Skeletal muscle satellite cell (primary cell): Measurements from ENCODE around the gene IDH3A.

Experiments used
- H3K27me3 ChIP-seq: 2 replicates; pipeline ENCODE4 v1.7.0; 2013; ENCODE audit warnings: low read length; ENCODE audit not compliant: control insufficient read depth, insufficient read depth
- H3K36me3 ChIP-seq: 2 replicates; pipeline ENCODE4 v1.7.0; 2013; ENCODE audit warnings: mild to moderate bottlenecking, control low read depth, low read length; ENCODE audit not compliant: insufficient read depth
- H3K4me1 ChIP-seq: 2 replicates; pipeline ENCODE4 v1.7.0; 2013; ENCODE audit warnings: low read length; ENCODE audit not compliant: control insufficient read depth, insufficient read depth
- H3K4me2 ChIP-seq: 2 replicates; pipeline ENCODE4 v1.7.0; 2013; ENCODE audit warnings: mild to moderate bottlenecking, low read length
- H3K4me3 ChIP-seq: 2 replicates; pipeline ENCODE4 v1.7.0; 2013; ENCODE audit warnings: low read length
- H3K9ac ChIP-seq: 2 replicates; pipeline ENCODE4 v1.7.0; 2013; ENCODE audit warnings: mild to moderate bottlenecking, low read depth, low read length, moderate library complexity
- H3K9me3 ChIP-seq: replicated peaks from 2 replicates; pipeline ENCODE4 v1.7.0; 2013; ENCODE audit warnings: mild to moderate bottlenecking, control low read depth, low read length

Gene IDH3A

GRCh38 chr15:78171864-78172472, 22.8 kb downstream of the IDH3A start:
- no peaks in the 10 kb centered on the region for H3K9me3 ChIP-seq
- no peaks in the 10 kb centered on the region for H3K4me1 ChIP-seq
- H3K4me3 ChIP-seq, result no peak overlapping the region
- H3K4me2 ChIP-seq, result no peak overlapping the region
- no peak overlapping the region for H3K9ac ChIP-seq
- H3K36me3 ChIP-seq, result peaks cover 41% of the 10 kb centered on the region
- no peaks in the 10 kb centered on the region for H3K27me3 ChIP-seq

- H3K4me3 ChIP-seq, result no peak overlapping the region
- H3K4me1 ChIP-seq, result no peaks in the 10 kb centered on the region
These were observed 25.2 kb downstream of the IDH3A start for GRCh38 chr15:78174401-78174800.

GRCh38 chr15:78175330-78175729, 26.2 kb downstream of the IDH3A start:
- H3K36me3 ChIP-seq, result peaks cover 19% of the 10 kb centered on the region
- H3K4me3 ChIP-seq, result no peak overlapping the region
- peaks cover 4% of the 10 kb centered on the region for H3K27me3 ChIP-seq
- H3K9me3 ChIP-seq, result no peaks in the 10 kb centered on the region
- H3K4me2 ChIP-seq, result no peak overlapping the region
- H3K9ac ChIP-seq, result no peak overlapping the region
- no peaks in the 10 kb centered on the region for H3K4me1 ChIP-seq

More at GRCh38 chr15:78174401-78174800, 25.2 kb downstream of the IDH3A start:
- Histone ChIP-seq H3K36me3 (peaks cover 21% of the 10 kb centered on the region), H3K9me3 (no peaks in the 10 kb centered on the region), H3K4me2 (no peak overlapping the region), H3K27me3 (peaks cover 4% of the 10 kb centered on the region), H3K9ac (no peak overlapping the region)

DNA sequence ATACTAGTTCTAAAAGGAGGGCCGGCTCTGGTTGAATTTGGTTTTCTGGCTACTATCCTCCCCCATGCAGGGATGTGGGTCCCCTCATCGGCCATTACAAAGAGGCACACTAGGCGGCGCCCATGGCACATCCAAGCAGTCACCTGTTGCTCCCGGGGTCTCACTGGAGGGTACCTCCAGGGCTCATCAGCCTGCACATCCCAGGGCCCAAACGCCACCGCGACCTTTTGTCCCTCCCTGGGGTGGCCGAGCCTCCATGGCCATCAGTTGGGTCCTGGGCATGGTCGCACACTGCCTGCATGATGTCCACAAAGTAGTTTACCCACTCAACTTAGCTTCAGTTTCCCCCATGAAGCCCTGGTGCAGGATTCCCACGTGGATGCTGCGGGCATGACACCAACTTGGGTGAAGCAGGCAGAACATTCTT, 28.3 kb downstream of the IDH3A start:
- Histone ChIP-seq H3K27me3 (peaks cover 4% of the 10 kb centered on the region), H3K9me3 (no peaks in the 10 kb centered on the region), H3K4me3 (no peak overlapping the region), H3K36me3 (no peaks in the 10 kb centered on the region), H3K4me2 (no peak overlapping the region), H3K9ac (no peak overlapping the region), H3K4me1 (no peaks in the 10 kb centered on the region)

GRCh38 chr15:78178064-78178463, 28.9 kb downstream of the IDH3A start:
- Histone ChIP-seq H3K4me1 (no peaks in the 10 kb centered on the region), H3K36me3 (no peaks in the 10 kb centered on the region), H3K4me2 (no peak overlapping the region), H3K9me3 (no peaks in the 10 kb centered on the region), H3K27me3 (peaks cover 4% of the 10 kb centered on the region), H3K9ac (no peak overlapping the region), H3K4me3 (no peak overlapping the region)

DNA sequence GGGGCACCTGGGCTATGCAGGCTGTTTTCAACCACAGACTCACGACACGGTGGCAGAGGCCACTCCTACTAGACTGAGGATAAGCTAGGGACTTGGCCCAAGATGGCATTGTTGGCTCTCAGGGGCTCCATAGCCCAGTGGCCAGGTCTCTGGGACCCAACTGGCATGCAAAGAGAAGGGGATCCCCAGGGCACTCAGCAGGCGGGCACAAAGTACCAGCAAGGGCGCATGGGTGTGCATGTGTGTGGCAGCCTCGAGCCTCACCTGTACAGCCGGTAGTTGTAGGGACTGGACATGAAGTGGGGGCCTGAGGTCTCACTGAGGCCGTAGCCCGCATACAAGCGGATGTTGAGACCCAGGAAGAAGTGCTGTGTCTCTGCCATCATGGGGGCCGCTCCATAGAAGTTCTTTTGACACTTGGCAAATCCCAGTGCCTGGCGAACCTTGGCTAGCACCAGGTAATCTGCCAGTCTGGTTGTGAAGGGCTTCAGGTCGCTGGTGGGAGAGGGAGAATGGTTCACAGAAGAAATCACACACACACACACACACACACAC, 30.2 kb downstream of the IDH3A start:
- no peaks in the 10 kb centered on the region for H3K4me1 ChIP-seq
- H3K4me2 ChIP-seq, result no peak overlapping the region
- no peaks in the 10 kb centered on the region for H3K9me3 ChIP-seq
- H3K9ac ChIP-seq, result no peak overlapping the region
- no peaks in the 10 kb centered on the region for H3K36me3 ChIP-seq
- H3K27me3 ChIP-seq, result peaks cover 4% of the 10 kb centered on the region
- H3K4me3 ChIP-seq, result no peak overlapping the region

DNA sequence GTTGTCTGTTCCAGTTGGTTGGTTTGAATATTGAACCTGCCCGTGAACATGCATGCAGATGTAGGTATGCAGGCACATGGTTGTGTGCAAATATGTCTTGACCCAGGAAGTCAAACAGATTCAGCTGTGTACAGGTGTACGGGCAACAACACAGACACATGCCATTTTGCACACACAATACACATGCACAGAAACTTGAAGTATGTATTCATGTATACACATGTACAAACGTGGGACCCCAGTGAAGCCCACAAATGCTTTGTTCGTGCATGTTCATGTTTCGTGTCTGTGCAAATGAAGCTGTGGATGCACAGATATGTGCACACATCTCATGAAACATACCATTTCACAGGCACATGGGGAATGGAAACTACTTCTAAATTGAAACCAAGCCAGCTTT, 30.7 kb downstream of the IDH3A start:
- Histone ChIP-seq H3K9me3 (no peaks in the 10 kb centered on the region), H3K27me3 (peaks cover 4% of the 10 kb centered on the region), H3K4me2 (no peak overlapping the region), H3K9ac (no peak overlapping the region), H3K4me1 (no peaks in the 10 kb centered on the region), H3K36me3 (no peaks in the 10 kb centered on the region), H3K4me3 (no peak overlapping the region)

- H3K4me3 ChIP-seq, result no peak overlapping the region
- no peak overlapping the region for H3K9ac ChIP-seq
- no peaks in the 10 kb centered on the region for H3K4me1 ChIP-seq
- no peaks in the 10 kb centered on the region for H3K36me3 ChIP-seq
- no peak overlapping the region for H3K4me2 ChIP-seq
- H3K9me3 ChIP-seq, result no peaks in the 10 kb centered on the region
- peaks cover 6% of the 10 kb centered on the region for H3K27me3 ChIP-seq
These were observed 33.2 kb downstream of the IDH3A start for GRCh38 chr15:78182336-78182700.

DNA sequence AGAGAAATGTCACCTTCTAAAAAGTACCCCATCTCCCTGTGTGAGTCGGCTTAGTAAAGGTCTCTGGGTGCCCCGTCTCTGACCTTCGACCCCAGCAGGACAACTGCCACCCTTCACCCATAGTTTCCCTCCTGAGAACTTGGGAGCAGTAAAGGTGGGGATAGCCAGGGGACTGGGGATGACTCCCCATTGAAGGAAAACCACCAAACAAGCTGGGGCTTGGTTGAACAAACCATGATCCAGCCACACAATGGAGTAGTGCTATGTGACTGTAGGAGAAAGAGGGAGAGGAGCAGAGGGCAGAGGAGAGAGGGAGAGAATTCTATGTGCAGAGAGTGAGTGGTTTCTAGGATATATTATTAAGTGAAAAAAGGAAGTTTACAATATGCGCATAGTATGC, 33.7 kb downstream of the IDH3A start:
- no peaks in the 10 kb centered on the region for H3K36me3 ChIP-seq
- no peak overlapping the region for H3K4me2 ChIP-seq
- no peaks in the 10 kb centered on the region for H3K9me3 ChIP-seq

DNA sequence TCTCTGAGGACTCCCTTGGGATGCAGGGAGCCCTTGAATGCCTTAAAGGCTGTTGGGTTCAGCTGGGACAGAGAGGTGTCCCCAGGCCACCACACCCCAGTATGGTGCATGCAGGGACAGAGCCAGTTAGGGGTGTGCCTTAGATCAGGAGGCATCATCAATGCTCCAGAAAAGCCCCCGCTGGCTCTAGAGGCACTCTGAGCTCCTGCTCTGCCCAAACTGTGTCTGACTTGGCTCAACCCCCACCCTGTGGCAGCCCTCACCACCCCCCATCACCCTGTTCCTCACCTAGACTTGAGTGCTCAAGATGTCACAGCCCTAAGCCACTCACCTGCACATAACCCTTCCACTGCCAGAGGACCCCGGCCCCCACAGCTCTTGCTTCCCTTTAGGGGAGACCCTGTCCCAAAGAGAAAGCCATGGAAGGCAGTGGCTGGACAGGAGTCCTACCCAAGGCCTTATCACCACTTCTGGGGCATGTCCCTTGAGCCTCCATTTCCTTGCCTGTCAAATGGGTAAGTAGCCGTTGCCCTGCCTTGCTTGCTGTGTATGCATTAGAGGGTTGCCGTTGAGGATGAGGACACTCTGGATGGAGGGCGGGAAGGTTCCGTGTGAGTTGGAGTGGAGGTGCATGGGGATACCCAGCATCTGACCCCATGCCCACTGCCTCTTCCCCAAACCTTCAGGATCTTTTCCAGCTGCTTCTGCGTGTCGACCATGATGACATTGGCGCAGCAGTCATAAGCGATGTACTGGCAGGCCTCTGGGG, 43.8 kb downstream of the IDH3A start:
- Histone ChIP-seq H3K36me3 (no peaks in the 10 kb centered on the region), H3K27me3 (peaks cover 31% of the 10 kb centered on the region), H3K4me1 (no peaks in the 10 kb centered on the region), H3K4me3 (no peak overlapping the region), H3K9me3 (peaks cover 3% of the 10 kb centered on the region), H3K4me2 (no peak overlapping the region), H3K9ac (no peak overlapping the region)

More for the DNA sequence above, 33.7 kb downstream of the IDH3A start:
- peaks cover 4% of the 10 kb centered on the region for H3K27me3 ChIP-seq
- H3K4me1 ChIP-seq, result no peaks in the 10 kb centered on the region
- H3K4me3 ChIP-seq, result no peak overlapping the region
- no peak overlapping the region for H3K9ac ChIP-seq

GRCh38 chr15:78193731-78194567, 44.8 kb downstream of the IDH3A start:
- no peaks in the 10 kb centered on the region for H3K36me3 ChIP-seq
- no peaks in the 10 kb centered on the region for H3K4me1 ChIP-seq
- no peak overlapping the region for H3K9ac ChIP-seq
- H3K4me3 ChIP-seq, result no peak overlapping the region
- peaks cover 31% of the 10 kb centered on the region for H3K27me3 ChIP-seq
- H3K9me3 ChIP-seq, result peaks cover 3% of the 10 kb centered on the region
- no peak overlapping the region for H3K4me2 ChIP-seq
